Ecto neural progenitor cell (in vitro differentiated cells): ENCODE data around the gene STXBP4.

Experiments used
- DNase-seq: peaks from one replicate; pipeline ENCODE4 v3.0.0-alpha.2; 2018; ENCODE audit warnings: low spot score

STXBP4 gene

DNA sequence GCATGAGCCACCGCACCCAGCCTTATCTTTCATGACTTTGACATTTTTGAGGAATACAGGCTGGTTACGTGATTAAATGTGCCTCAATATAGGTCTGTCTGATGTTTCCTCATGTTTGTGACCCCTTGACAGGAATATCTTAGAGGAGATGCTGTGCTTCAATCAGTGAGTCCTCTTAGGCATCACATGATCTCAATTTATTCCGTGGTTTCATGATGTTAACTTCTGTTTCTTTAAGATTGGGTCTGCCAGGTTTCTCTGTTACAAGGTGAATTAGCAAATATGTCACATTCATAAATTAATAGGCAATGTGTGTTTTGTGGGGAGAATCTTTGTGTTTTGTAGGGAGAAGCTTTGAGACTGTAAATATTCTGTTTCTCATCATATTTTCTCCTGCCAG is 3.3 kb downstream of the STXBP4 start:
- no peak for DNase-seq

- no peak for DNase-seq
These were observed 4.0 kb downstream of the STXBP4 start for GRCh38 chr17:54972406-54973138.

DNA sequence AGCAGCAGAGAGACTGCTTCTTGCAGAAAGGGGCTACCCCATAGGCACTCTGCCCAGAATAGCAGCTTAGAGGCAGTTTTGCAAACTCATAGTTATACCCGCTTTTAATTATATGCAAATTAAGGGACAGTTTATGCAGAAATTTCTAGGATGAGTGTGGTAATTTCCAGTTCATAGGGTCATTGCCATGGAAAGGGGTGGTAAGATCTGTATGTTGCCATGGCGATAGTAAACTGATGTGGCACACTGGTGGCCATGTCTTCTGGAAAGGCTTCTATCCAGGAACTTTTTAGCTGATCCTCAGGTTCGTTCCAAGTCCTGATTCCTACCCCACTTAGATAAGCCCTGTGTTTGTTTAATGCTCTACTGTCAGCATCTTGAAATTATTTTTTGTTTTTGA is 6.2 kb downstream of the STXBP4 start:
- no peak for DNase-seq

- no peak for DNase-seq
These were observed 7.8 kb downstream of the STXBP4 start for GRCh38 chr17:54976316-54976715.

DNA sequence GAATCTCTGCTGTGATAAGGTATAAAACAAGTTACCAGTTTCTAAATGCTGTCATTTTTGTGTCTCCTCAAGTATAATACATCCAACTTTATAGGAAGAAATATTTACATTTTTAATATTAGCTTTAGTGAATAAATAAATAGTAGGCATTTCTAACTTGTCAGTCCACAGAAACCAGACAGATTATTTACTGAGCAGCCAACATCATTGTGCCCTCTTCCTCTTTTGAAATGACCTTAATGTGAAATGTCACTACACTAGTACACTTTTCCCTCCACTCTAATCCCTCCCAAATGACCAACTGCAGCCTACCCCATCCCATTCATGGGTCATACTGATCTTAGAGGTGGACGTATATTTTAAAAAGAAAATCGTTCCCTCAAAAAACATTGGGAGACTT is 9.2 kb downstream of the STXBP4 start:
- DNase-seq, result no peak

GRCh38 chr17:54979657-54980056 is 11.1 kb downstream of the STXBP4 start:
- no peak for DNase-seq

DNA sequence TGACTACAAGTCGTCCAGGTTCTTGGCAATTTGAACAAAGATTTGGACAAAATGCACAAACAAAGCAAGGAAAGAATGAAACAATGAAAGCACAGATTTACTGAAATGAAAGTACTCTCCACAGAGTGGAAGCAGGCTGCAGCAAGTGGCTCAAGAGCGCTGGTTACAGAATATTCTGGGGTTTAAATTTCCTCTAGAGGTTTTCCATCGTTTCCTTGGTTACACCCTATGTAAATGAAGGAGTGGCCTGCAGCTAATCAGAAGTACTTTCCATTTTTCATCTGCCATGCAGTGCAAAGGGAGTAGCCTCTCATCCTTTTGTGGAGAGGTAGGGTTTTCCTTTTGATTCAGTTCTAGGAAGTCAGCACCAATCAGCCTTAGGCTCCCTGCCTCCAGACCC is 11.8 kb downstream of the STXBP4 start:
- DNase-seq, result no peak

- DNase-seq, result no peak
These were observed 13.8 kb downstream of the STXBP4 start for GRCh38 chr17:54982399-54982798.

GRCh38 chr17:54983260-54983659 is 14.7 kb downstream of the STXBP4 start:
- no peak for DNase-seq

GRCh38 chr17:54985476-54985875 is 16.9 kb downstream of the STXBP4 start:
- no peak for DNase-seq

DNA sequence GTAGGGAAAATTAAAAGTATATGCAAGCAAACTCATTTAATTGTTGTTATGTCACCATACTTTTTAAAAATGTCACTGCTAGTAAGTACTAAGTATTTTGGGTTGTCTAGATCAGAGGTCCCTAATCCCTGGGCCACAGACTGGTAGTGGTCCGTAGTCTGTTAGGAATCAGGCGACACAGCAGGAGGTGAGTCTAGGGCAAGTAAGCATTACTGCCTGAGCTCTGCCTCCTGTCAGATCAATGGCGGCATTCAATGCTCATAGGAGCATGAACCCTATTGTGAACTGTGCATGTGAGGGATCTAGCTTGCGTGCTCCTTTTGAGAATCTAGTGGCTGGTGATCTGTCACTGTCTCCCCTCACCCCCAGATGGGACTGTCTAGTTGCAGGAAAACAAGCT is 21.6 kb downstream of the STXBP4 start:
- DNase-seq, result no peak

- no peak for DNase-seq
These were observed 23.0 kb downstream of the STXBP4 start for GRCh38 chr17:54991567-54991966.

- DNase-seq, result no peak
These were observed 24.5 kb downstream of the STXBP4 start for GRCh38 chr17:54992797-54993639.

DNA sequence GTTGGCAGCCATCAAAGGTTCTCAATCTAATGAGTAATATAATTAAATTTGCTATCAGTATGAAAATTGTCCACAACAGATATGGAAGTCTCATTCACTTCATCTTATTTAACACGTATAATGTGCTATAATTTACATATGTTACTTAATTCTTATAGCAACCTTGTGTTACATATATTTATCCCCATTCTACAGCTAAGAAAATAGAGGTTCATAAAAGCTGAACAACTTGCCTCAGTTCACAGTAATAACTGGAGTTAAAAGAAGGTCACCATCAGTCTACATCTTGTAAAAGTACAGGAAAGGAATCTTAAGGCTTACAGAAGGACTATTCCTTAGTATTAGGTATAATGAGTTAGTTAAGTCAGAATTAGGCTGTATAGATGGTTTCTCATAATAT is 27.9 kb downstream of the STXBP4 start:
- no peak for DNase-seq

- no peak for DNase-seq
These were observed 33.9 kb downstream of the STXBP4 start for GRCh38 chr17:55002458-55002857.

- DNase-seq, result no peak
These were observed 35.9 kb downstream of the STXBP4 start for GRCh38 chr17:55004484-55004883.

GRCh38 chr17:55005520-55005919 is 37.0 kb downstream of the STXBP4 start:
- DNase-seq, result no peak

DNA sequence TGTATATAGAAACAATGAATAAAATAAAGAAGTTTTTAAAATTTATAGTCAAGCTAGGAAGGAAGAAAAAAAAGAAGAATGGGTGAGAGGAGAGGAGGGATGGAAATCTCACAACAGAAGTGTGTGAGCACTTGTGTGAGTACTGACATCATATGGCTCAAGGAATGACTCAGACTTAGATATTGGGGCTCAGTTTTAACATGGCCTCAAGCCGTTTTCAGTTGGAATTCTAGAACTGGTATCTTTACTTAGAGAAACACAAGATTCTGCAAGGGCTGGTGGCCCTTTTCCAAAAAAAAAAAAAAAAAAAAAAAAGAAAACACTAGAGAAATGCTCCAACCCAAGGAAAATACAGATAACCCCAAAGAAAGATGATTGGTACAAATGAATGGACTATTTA is 55.1 kb downstream of the STXBP4 start:
- no peak for DNase-seq

DNA sequence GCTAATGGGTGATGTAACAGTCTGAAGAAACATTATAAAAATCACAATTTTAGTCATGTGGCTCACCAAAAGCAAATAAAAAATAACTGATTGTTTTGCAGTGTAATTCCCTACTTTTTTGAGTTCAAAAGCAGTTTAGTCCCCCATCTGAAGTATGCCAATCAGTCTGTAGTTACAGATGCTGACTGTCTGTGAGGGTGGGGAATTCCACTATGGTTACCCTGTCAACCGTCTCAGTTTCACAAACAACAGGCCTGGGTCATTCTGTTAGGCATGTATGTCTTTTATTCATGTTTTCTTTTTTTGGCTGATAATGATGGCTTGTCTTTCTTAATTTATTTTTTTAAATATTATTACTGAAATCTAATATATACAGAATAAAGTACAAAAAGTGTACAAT is 69.3 kb downstream of the STXBP4 start:
- no peak for DNase-seq

GRCh38 chr17:55038291-55038690 is 69.7 kb downstream of the STXBP4 start:
- DNase-seq, result no peak

GRCh38 chr17:55040611-55041010 is 72.0 kb downstream of the STXBP4 start:
- DNase-seq, result no peak

- no peak for DNase-seq
These were observed 85.3 kb downstream of the STXBP4 start for GRCh38 chr17:55053855-55054254.

- no peak for DNase-seq
These were observed 85.9 kb downstream of the STXBP4 start for GRCh38 chr17:55054429-55054828.

DNA sequence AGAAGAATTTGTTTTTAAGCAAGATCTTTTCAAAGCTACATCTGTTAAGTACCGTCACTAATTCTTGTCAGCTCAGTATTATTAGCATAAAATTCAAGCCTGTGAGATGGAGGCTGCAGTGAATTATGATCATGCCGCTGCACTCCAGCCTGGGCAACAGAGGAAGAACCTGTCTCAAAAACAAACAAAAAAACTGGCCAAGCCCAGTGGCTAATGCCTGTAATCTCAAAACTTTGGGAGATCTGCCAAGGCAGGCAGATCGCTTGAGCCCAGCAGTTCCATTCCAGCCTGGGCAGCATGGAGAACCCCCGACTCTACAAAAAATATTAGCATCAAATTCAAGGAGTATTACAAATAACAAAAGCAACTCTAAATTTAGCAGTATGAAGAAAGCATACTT is 88.0 kb downstream of the STXBP4 start:
- no peak for DNase-seq
